ENCODE results near the gene GPC3. TPM values are rescaled to one million over a fixed set of nuclear protein-coding genes. Genes with fewer than 3 reads are reported as not detected.

The GPC3 gene
- total RNA-seq, 4 donors from 2014 or later = 1.2 to 13.3 (median 8.0) TPM

DNA sequence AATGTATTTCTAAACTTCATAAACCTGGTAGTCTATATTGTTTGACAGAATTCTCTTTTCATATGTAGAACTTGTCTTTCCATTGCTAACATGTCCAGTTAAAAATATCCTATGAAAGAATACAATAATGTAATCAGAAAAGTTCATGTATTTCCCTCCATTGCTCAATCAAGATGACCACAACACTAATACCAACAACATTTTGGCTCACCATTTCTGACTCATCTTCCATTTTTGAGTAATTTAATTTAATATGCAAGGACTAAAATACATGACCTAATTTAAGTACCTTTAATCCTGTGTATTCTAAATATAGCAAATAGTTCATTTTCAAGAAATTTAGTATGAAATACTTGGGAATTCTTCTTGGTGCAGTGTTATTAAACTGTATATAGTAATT is 330.6 kb downstream of the GPC3 start:
- Histone ChIP-seq H3K4me3 (no peak overlapping the region), H3K4me1 (peaks cover 0 to 5% (median 2%) of the 10 kb centered on the region in 4 donors), H3K36me3 (no peaks in the 10 kb centered on the region), H3K27ac (replicated peaks in 1 of 4) (no peak overlapping the region), H3K27me3 (no peaks in the 10 kb centered on the region), H3K9me3 (no peaks in the 10 kb centered on the region)
- no peak for TF ChIP-seq POLR2A (IDR thresholded peaks at IDR 0.05; ENCODE audit: low read depth)
- no peak for DNase-seq (ENCODE audit: extremely low spot score)
- intact Hi-C loops (cut with DNase I) = no loop called here

GRCh38 chrX:133653358-133653757 is 332.0 kb downstream of the GPC3 start:
- Histone ChIP-seq H3K4me1 (peaks cover 0 to 5% (median 2%) of the 10 kb centered on the region in 4 donors), H3K4me3 (no peak overlapping the region), H3K27me3 (no peaks in the 10 kb centered on the region), H3K27ac (replicated peaks in 1 of 4) (no peak overlapping the region), H3K9me3 (no peaks in the 10 kb centered on the region), H3K36me3 (no peaks in the 10 kb centered on the region)
- intact Hi-C loops (cut with DNase I) = no loop called here
- TF ChIP-seq CTCF (IDR thresholded peaks at IDR 0.05) (no peak), POLR2A (IDR thresholded peaks at IDR 0.05; ENCODE audit: low read depth) (no peak), EP300 (IDR thresholded peaks at IDR 0.05) (no peak), POLR2AphosphoS5 (IDR thresholded peaks at IDR 0.05) (no peak)
- no peak for DNase-seq (ENCODE audit: extremely low spot score)
- WGBS = 79% methylated on average over 2 of the region's 2 CpGs

GRCh38 chrX:133652185-133652584 is 333.2 kb downstream of the GPC3 start:
- Histone ChIP-seq H3K4me3 (no peak overlapping the region), H3K27me3 (no peaks in the 10 kb centered on the region), H3K9me3 (no peaks in the 10 kb centered on the region), H3K36me3 (no peaks in the 10 kb centered on the region), H3K4me1 (peaks cover 0 to 5% (median 2%) of the 10 kb centered on the region in 4 donors), H3K27ac (replicated peaks in 1 of 4) (no peak overlapping the region)
- WGBS = 85% methylated on average over 1 of the region's 1 CpG
- DNase-seq (ENCODE audit: extremely low spot score) = no peak
- intact Hi-C loops (cut with DNase I) = no loop called here
- TF ChIP-seq EP300 (IDR thresholded peaks at IDR 0.05) (no peak), CTCF (IDR thresholded peaks at IDR 0.05) (no peak), POLR2A (IDR thresholded peaks at IDR 0.05; ENCODE audit: low read depth) (no peak), POLR2AphosphoS5 (IDR thresholded peaks at IDR 0.05) (no peak)

DNA sequence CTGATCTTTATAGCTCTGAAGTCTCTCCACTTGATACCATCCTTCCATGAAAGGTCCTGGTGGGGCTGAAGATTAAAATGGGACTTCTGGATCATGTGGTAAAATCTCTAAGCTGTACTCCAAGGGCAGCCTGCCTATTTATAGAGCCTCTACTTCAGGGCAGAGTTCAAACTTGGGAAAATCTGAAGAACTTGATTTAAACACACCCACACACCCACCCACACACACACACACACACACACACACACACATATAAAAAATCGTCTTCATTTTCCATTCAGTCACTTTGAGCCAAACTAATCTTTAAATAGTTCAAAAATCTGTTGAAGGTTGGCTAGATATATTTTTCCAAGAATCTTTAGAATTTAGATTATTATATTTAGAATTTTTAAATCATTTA is 335.2 kb downstream of the GPC3 start:
- no peak for TF ChIP-seq EP300 (IDR thresholded peaks at IDR 0.05)
- TF ChIP-seq CTCF (IDR thresholded peaks at IDR 0.05) = no peak
- TF ChIP-seq POLR2A (IDR thresholded peaks at IDR 0.05; ENCODE audit: low read depth) = no peak
- TF ChIP-seq POLR2AphosphoS5 (IDR thresholded peaks at IDR 0.05) = no peak
- WGBS = 46% methylated on average over 1 of the region's 1 CpG
- peaks cover 0 to 8% (median 0%) of the 10 kb centered on the region in 4 donors for H3K4me1 ChIP-seq
- no peaks in the 10 kb centered on the region for H3K9me3 ChIP-seq
- H3K36me3 ChIP-seq = no peaks in the 10 kb centered on the region
- no peak for DNase-seq (ENCODE audit: extremely low spot score)
- no peak overlapping the region for H3K27ac ChIP-seq (replicated peaks in 1 of 4)
- intact Hi-C loops (cut with DNase I) = no loop called here
- no peaks in the 10 kb centered on the region for H3K27me3 ChIP-seq
- no peak overlapping the region for H3K4me3 ChIP-seq

GRCh38 chrX:133649651-133650050 is 335.7 kb downstream of the GPC3 start:
- intact Hi-C loops (cut with DNase I) = no loop called here
- H3K27me3 ChIP-seq = no peaks in the 10 kb centered on the region
- no peak overlapping the region for H3K27ac ChIP-seq (replicated peaks in 1 of 4)
- no peak overlapping the region for H3K4me3 ChIP-seq
- H3K9me3 ChIP-seq = no peaks in the 10 kb centered on the region
- no peak for TF ChIP-seq POLR2AphosphoS5 (IDR thresholded peaks at IDR 0.05)
- TF ChIP-seq EP300 (IDR thresholded peaks at IDR 0.05) = no peak
- peaks cover 0 to 8% (median 0%) of the 10 kb centered on the region in 4 donors for H3K4me1 ChIP-seq
- H3K36me3 ChIP-seq = no peaks in the 10 kb centered on the region
- no peak for DNase-seq (ENCODE audit: extremely low spot score)
- 59% methylated on average over 1 of the region's 1 CpG for WGBS

- Histone ChIP-seq H3K4me3 (no peak overlapping the region), H3K27me3 (no peaks in the 10 kb centered on the region), H3K9me3 (no peaks in the 10 kb centered on the region), H3K4me1 (peaks cover 0 to 8% (median 0%) of the 10 kb centered on the region in 4 donors), H3K36me3 (no peaks in the 10 kb centered on the region), H3K27ac (replicated peaks in 1 of 4) (no peak overlapping the region)
- no peak for DNase-seq (ENCODE audit: extremely low spot score)
- intact Hi-C loops (cut with DNase I) = no loop called here
- no peak for TF ChIP-seq EP300 (IDR thresholded peaks at IDR 0.05)
- WGBS = 67% methylated on average over 4 of the region's 4 CpGs
These were observed 336.8 kb downstream of the GPC3 start for GRCh38 chrX:133648594-133648993.

Data from esophagus muscularis mucosa (tissue), 4 donors.